ENCODE measurements around the gene TRPV5. TPM values are rescaled to one million over a fixed set of nuclear protein-coding genes. Genes with fewer than 3 reads are reported as not detected.

The TRPV5 gene
- total and polyA plus RNA-seq, 9 donors = not detected

DNA sequence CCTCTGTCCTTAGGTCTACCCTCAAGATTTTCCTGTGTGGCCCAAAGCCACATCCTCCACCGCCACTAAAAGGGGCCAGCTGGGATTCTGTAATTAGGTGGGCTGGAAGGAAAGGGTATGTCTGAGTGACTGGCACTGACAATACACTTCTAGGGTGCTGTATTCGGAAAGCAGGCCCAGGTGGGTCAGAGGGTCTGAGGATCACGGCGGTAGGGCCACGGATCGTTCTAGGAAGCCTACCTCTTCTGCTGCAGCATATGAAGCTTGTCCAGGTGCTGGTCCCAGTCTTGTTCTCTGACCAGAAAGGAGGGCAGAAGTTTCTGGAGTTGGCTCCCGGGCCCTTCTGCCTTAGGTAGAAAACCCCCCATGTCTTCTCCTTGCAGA is 462 bp downstream of the TRPV5 start:
- no peak overlapping the region for H3K27ac ChIP-seq
- DNase-seq = no peak
- intact Hi-C loops (cut with DNase I) = no loop called here
- 80 to 84% (median 80%) methylated on average over 7 of the region's 7 CpGs for WGBS, 3 donors
- TF ChIP-seq, protein P1, sequence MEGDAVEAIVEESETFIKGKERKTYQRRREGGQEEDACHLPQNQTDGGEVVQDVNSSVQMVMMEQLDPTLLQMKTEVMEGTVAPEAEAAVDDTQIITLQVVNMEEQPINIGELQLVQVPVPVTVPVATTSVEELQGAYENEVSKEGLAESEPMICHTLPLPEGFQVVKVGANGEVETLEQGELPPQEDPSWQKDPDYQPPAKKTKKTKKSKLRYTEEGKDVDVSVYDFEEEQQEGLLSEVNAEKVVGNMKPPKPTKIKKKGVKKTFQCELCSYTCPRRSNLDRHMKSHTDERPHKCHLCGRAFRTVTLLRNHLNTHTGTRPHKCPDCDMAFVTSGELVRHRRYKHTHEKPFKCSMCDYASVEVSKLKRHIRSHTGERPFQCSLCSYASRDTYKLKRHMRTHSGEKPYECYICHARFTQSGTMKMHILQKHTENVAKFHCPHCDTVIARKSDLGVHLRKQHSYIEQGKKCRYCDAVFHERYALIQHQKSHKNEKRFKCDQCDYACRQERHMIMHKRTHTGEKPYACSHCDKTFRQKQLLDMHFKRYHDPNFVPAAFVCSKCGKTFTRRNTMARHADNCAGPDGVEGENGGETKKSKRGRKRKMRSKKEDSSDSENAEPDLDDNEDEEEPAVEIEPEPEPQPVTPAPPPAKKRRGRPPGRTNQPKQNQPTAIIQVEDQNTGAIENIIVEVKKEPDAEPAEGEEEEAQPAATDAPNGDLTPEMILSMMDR (IDR thresholded peaks at IDR 0.05) = no peak
- no peak for TF ChIP-seq POLR2A (IDR thresholded peaks at IDR 0.05)
- no peak for TF ChIP-seq EP300 (IDR thresholded peaks at IDR 0.05)
- H3K27me3 ChIP-seq = no peaks in the 10 kb centered on the region
- no peaks in the 10 kb centered on the region for H3K4me1 ChIP-seq (ENCODE audit: insufficient read depth)
- no peak overlapping the region for H3K4me3 ChIP-seq
- H3K9me3 ChIP-seq = no peaks in the 10 kb centered on the region
- H3K36me3 ChIP-seq = no peaks in the 10 kb centered on the region

DNA sequence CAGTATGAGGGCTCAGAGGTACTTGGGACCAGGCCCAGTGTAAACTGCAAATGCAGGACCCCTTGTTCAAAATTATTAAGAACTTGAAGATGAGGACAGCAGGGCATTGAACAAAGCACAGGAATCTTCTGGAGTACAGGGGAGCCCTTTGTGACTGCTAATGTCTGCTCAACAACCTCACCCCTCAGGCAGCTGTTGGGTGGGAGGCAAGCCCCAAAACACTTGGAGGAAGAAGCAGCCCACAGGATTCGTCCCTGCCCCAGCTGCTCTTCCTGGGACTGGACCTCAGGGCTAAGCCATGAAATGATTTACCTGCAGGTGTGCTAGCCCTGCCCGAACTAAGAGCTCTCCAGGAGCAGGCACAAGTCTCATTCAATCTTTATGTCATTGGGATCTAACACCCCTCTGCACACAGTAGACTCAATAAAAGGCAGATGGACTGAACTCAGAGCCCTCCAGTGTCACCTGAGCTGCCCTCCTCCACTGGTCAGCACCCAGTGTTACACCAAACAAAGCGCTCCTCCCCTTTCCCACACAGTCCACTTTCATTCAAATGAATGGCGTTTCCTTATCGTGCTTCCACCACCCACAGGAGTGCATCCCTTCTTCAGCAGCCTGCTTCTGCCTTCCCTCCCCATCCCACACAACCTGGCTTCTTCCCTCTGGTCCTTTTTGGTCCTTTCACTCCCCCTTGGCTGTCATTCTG is 1.0 kb downstream of the TRPV5 start:
- WGBS, 3 donors = 31 to 39% (median 38%) methylated on average over 5 of the region's 5 CpGs
- H3K4me1 ChIP-seq (ENCODE audit: insufficient read depth) = no peaks in the 10 kb centered on the region
- TF ChIP-seq POLR2A (IDR thresholded peaks at IDR 0.05) (no peak), EP300 (IDR thresholded peaks at IDR 0.05) (no peak)
- TF ChIP-seq, protein P1 (IDR thresholded peaks at IDR 0.05) = no peak
- no peak for DNase-seq
- no peaks in the 10 kb centered on the region for H3K27me3 ChIP-seq
- H3K4me3 ChIP-seq = no peak overlapping the region
- H3K27ac ChIP-seq = no peak overlapping the region
- H3K9me3 ChIP-seq = no peaks in the 10 kb centered on the region
- H3K36me3 ChIP-seq = no peaks in the 10 kb centered on the region
- intact Hi-C loops (cut with DNase I) = no loop called here

DNA sequence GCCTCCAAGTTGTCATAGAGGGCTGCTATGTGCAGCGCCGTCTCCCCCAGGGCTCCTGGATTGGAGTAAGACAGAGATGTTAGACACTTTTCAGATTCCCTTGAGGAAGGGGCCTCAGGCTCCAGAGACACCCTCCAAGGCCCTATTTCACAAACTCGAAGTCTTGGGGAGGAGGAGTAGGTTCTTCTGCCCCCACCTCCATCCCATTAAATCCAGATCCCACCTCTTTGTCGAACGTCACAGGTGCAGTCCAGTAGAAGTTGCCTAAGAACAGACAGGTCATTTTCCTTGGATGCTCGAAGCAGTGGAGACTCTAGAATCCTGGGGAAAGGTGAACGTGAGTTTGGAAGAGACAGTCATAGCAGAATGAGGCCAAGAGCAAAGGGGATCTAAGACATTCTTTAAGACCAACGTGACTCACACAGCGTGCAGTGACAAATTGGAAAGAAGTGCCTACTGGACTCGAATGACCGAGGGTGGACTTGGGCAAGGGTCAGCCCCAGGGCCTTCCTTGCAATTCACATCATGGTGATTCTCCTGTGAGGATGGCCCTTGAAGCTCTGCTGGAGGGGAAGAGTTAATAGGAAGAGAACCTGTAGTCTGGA is 3.3 kb downstream of the TRPV5 start:
- intact Hi-C loops (cut with DNase I) = no loop called here
- Histone ChIP-seq H3K4me3 (no peak overlapping the region), H3K36me3 (no peaks in the 10 kb centered on the region), H3K4me1 (ENCODE audit: insufficient read depth) (no peaks in the 10 kb centered on the region), H3K9me3 (no peaks in the 10 kb centered on the region), H3K27ac (no peak overlapping the region), H3K27me3 (no peaks in the 10 kb centered on the region)
- TF ChIP-seq POLR2A (IDR thresholded peaks at IDR 0.05) = no peak
- TF ChIP-seq, protein P1 (IDR thresholded peaks at IDR 0.05) = no peak
- no peak for TF ChIP-seq EP300 (IDR thresholded peaks at IDR 0.05)
- DNase-seq = no peak
- 82 to 89% (median 83%) methylated on average over 11 of the region's 11 CpGs for WGBS, 3 donors

DNA sequence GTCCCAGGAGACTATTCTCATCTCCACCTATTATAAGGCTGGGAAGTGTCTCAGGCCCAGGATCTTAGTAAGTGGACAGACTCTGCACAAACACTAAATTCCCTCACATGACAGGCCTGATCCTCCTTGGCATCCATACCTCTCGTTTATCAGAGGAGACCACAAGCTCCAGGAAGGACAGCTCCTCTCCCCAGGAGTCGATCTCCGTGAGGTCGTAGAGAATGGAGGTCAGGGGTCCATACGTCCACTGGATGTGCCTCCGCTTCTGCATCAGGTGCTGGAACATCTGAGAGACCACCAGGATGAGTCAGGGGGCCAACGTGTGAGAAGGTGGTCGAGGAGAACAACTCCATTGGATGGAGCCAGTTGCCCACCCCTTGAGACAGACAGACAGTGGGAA is 5.6 kb downstream of the TRPV5 start:
- intact Hi-C loops (cut with DNase I) = no loop called here
- H3K4me1 ChIP-seq (ENCODE audit: insufficient read depth) = no peaks in the 10 kb centered on the region
- H3K36me3 ChIP-seq = no peaks in the 10 kb centered on the region
- WGBS, 3 donors = 69 to 70% (median 69%) methylated on average over 8 of the region's 8 CpGs
- no peak overlapping the region for H3K27ac ChIP-seq
- no peak for DNase-seq
- TF ChIP-seq EP300 (IDR thresholded peaks at IDR 0.05) = no peak
- TF ChIP-seq, protein P1 (IDR thresholded peaks at IDR 0.05) = no peak
- TF ChIP-seq POLR2A (IDR thresholded peaks at IDR 0.05) = no peak
- no peaks in the 10 kb centered on the region for H3K9me3 ChIP-seq
- no peak overlapping the region for H3K4me3 ChIP-seq
- no peaks in the 10 kb centered on the region for H3K27me3 ChIP-seq
